Activated CD4-positive, CD25-positive, alpha-beta regulatory T cell treated with anti-CD3 and anti-CD28 coated beads, Interleukin-2, amount 50 U/mL, for 72 hours (primary cell): Measurements from ENCODE around the gene LRCH3.

ENCODE experiments used
- DNase-seq: peaks from one replicate; pipeline ENCODE4 v3.0.0; 2021

LRCH3 gene

DNA sequence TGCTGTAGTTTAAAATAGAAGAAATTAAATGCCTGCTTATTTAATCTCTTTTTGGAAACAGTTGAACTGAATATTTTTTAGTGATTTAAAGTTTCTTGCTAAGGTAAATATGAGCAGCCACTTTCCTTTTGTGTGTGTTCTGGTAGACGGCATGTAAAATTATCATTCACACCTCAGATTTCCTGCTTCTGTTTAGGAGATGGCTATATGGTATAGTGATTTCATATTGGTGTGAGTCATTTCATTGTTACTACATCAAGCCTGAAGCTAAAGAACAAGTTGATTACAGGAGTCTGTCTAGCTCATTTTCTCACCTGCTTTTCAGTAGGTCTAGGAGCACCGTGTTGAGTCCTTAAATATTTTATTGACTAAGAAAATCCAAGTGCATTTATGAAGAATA lies 2.2 kb downstream of the LRCH3 start:
- no peak for DNase-seq

GRCh38 chr3:197794115-197794514 lies 3.1 kb downstream of the LRCH3 start:
- DNase-seq = no peak

DNA sequence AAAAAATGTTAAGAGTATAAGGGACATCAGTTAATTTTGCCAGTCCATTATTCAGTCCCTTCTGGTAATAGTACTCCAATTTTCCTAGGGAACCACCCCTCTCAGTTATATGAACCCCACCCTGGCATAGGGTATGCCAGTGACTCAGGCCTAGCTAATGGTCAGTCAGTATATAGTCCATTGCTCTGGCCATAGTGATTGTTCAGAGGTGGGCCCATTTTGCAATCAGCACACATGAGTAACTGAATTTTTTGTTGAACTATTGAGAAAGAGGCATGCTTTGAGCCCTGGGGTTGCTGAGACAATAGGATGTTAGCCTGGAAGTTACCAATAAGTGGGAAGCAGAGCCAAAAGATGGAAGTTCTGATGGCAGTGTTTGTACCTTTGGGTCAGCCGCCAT lies 4.1 kb downstream of the LRCH3 start:
- no peak for DNase-seq

- no peak for DNase-seq
Measured at GRCh38 chr3:197796087-197796486, 5.0 kb downstream of the LRCH3 start.

- no peak for DNase-seq
Measured at GRCh38 chr3:197798863-197799262, 7.8 kb downstream of the LRCH3 start.

DNA sequence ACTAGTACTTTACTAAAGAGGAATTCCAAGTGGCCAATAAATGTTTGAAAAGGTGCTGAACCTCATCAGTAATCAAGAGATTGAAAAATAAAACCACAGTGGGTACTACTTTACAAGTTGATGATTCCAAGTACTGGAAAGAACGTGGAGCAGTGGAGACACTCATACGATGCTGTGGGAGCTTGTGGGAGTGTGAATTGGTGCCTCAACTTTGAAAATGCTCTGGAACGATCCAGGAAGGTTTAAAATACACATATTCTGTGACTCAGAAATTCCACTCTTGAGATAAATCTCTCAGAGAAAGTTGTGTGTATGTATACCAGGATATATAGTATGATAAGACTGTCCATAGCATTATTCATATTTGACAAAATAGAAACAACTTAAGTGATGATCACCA lies 9.3 kb downstream of the LRCH3 start:
- no peak for DNase-seq

GRCh38 chr3:197801891-197802778 lies 11.1 kb downstream of the LRCH3 start:
- DNase-seq = no peak

DNA sequence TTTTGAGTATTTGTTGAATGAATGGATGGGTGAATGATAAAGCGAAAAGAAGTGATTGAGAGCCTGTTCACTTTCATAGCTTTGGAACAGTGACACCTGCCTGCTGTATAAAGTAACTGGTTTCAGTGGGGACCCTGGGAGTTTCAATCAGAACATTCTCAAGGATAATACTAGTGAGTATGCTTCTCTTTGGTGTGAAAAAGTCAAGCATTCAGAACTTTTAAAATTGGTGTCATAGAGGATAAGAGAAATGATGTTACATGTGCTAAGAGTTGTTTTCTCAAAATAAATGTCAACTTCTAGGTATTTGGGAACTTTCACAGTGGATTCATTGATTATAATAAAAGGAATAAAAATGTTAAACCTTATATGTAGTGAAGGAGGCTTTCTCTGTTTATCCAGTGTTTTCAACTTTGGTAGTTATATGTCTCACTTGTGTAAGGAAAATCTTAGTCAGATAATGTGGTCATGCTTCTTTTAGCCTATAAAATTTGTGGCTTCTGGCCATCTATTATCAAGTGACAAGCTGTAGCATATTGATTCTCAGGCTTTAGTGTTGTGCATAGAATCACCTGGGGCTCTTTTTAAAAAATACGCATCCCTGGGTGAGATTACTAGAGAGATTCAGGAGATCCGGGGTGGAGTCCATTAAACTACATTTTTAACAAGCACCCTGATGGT lies 11.9 kb downstream of the LRCH3 start:
- no peak for DNase-seq

GRCh38 chr3:197804511-197804910 lies 13.5 kb downstream of the LRCH3 start:
- no peak for DNase-seq

- DNase-seq = no peak
Measured at GRCh38 chr3:197807969-197808587, 17.0 kb downstream of the LRCH3 start.

DNA sequence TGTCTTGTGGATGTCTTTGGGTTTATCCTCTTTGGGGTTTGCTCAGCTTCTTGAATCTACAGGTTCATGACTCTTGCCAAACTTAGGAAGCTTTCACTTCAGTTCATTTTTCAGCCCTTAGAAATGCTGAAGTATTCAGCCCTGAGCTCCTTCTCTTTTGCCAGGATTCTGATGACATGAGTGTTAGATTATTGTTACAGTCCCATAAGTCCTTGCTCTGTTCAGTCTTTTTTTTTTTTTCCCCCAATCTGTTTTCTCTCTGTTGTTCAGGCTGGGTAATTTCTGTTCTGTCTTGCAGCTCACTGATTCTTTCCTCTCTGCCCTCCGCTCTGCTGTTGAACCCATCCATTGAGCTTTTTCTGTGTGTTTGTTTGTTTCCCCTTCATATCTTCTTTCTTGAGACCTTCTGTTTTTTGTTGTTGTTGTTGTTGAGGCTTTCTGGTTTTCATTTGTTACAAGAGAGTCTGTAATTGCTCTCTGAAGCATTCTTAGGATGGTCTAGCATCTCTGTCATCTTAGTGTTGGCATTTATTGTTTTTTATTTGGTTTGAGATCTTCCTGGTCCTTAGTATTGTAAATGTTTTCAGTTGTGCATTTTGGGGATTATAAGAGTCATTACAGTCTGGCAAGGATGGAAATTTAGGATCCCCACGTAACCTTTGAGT lies 18.4 kb downstream of the LRCH3 start:
- no peak for DNase-seq

GRCh38 chr3:197810901-197811300 lies 19.8 kb downstream of the LRCH3 start:
- no peak for DNase-seq

- no peak for DNase-seq
Measured at GRCh38 chr3:197811343-197811742, 20.3 kb downstream of the LRCH3 start.

DNA sequence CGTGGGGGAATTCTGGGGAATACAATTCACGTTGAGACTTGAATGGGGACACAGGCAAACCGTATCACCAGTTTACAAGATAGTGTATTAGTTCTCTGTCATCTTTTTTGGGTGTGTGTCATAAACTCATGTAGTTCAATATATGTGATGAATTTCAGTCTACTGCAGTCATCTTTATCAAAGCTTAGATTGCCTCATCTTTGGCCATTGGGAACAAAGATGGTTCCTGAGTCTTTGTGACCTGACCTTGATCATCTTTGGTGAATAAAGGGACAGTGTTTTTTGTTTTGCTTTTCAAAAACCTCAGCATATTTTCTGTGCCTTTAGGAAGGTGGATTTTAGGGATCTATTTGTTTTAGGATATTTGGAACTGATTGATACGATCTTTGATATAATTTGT lies 23.3 kb downstream of the LRCH3 start:
- no peak for DNase-seq

GRCh38 chr3:197820550-197821335 lies 29.7 kb downstream of the LRCH3 start:
- DNase-seq = no peak

DNA sequence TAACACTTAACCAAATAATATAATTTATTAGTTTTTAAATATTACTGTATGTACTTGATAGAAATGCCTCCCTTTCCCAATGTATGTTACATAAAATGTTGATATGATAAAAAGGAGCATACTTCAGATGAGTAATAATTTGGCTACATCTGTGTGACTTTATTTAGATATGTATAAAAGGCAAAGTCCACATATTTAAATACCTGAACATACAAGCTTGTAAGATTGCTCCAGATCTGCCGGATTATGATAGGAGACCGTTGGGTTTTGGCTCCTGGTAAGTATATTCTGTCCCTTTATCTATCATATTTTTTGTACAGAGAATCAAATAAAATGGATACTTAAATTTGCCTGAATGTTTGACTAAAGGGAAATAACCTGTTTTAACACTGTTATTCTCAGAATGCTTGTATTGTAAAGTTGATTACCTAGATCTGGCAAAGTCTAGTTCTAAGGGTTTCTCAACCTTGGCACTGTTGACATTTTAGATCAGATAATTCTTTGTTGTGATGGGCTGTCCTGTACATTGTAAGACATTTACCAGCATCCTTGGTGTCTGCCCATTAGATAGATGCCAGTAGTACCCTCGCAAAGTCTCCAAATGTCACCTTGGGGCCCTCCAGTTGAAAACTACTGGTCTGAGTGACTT lies 38.5 kb downstream of the LRCH3 start:
- no peak for DNase-seq

GRCh38 chr3:197830308-197830966 lies 39.4 kb downstream of the LRCH3 start:
- no peak for DNase-seq

DNA sequence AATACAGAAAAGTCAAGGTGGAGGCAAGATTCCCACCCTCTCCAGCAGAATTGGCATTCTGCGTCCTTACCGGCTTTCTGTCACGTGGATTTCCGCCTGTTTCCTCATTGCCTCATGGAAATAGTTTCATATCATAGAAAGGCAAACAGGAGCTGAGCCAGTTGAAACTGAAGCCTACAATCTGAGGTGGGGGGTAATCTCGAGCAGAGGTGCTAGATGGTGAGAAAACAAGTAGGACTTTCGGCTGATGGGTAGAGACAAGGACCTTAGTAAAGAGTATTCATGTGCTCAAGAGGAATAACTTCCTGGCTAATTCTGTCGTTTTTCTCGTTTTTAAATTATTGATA lies 39.9 kb downstream of the LRCH3 start:
- DNase-seq = no peak

DNA sequence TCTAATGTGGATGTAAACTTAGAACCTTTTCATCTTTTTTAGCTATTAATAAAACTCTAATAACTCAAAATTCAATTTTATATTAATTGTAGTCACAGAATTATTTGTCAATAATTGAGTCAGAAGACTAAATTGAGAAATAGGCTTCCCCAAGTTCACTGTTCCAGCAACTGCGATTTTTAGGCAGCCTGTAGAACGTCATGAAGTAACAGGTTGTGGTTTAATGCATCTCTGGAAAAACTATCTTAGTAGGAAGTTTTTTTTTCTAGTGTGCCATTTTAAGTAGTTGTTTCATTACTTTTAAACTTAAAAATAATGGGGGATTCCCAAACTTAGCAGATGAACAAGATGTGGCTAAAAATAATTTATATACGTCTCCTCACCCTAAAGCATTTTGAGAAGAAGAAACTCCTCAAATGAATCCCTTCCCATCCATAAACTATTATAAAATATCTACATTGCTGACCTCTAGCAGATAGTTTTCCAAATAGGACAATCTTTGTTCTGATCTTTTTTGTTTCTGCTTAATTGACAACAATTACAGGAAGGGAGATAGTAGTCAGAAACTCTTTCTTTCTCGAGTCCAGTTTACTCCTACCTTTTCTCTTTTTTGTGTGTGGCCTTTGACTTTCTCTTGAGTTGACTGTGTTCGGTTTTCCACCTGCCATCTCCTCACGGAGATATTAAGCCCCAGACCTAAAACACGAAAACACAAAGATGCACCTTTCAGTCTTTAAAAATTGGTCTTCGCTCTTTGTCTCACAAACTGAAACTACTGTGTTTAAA lies 43.1 kb downstream of the LRCH3 start:
- DNase-seq = no peak

DNA sequence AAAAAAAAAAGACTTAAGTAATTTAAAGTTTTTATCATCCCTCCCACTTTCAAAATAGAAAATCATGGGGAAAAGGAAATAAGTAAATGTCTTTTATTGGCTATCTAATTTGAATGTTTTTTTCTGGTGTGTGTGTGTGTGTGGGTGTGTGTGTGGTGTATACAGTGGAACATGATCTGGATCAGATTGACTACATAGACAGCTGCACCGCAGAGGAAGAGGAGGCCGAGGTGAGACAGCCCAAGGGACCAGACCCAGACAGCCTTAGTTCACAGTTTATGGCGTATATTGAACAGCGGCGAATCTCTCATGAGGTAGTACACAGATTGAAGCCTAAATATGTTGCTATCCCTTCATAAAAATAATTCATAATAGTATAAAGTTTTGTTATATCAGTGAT lies 44.5 kb downstream of the LRCH3 start:
- DNase-seq = no peak

DNA sequence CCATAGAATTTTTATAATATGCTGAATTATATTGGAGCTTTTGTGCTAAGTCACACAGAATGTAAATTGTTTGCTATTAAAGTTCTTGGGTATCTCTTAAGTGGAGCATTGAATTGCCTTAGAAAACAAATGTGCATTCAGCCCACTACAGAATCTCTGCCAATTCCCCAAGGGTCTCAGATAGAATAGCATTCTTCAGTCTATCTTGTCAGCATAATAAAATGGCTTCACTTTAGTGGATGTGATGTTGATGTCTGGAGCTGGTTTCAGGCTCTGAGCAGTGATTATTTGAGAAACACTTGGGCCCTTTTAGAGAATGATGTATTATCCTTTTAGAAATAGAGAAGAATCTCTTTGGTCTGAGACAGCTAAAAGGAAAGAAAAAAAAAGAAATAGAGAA lies 45.2 kb downstream of the LRCH3 start:
- DNase-seq = no peak
